ENCODE results near the gene RSBN1L.

GRCh38 chr7:77825131-77825530, 128.9 kb downstream of the RSBN1L start:
- TF ChIP-seq CTCF (IDR thresholded peaks at IDR 0.05; ENCODE audit: insufficient read depth, low read depth, low read length) (no peak), EZH2 (IDR thresholded peaks at IDR 0.05; ENCODE audit: insufficient read depth, low read length) (no peak)

Data from astrocyte (in vitro differentiated cells and primary cell).